IPS-15b (cell line): ENCODE data around the gene MRPL21.

Experiments
- H3K27me3 ChIP-seq: one replicate; pipeline ENCODE4 v1.6.1; 2013; ENCODE audit warnings: low read length; ENCODE audit not compliant: control insufficient read depth, insufficient read depth
- H3K36me3 ChIP-seq: one replicate; pipeline ENCODE4 v1.6.1; 2013; ENCODE audit warnings: low read length; ENCODE audit not compliant: control insufficient read depth, insufficient read depth
- H3K4me1 ChIP-seq: one replicate; pipeline ENCODE4 v1.6.1; 2013; ENCODE audit warnings: mild to moderate bottlenecking, low read length; ENCODE audit not compliant: control insufficient read depth, insufficient read depth
- H3K4me3 ChIP-seq: one replicate; pipeline ENCODE4 v1.5.1; 2013; ENCODE audit warnings: low read depth, low read length
- H3K9ac ChIP-seq: one replicate; pipeline ENCODE4 v1.6.1; 2013; ENCODE audit warnings: low read depth, mild to moderate bottlenecking, low read length
- H3K9me3 ChIP-seq: one replicate; pipeline ENCODE4 v1.6.1; 2013; ENCODE audit warnings: mild to moderate bottlenecking, low read length; ENCODE audit not compliant: control insufficient read depth, insufficient read depth

MRPL21 gene

DNA sequence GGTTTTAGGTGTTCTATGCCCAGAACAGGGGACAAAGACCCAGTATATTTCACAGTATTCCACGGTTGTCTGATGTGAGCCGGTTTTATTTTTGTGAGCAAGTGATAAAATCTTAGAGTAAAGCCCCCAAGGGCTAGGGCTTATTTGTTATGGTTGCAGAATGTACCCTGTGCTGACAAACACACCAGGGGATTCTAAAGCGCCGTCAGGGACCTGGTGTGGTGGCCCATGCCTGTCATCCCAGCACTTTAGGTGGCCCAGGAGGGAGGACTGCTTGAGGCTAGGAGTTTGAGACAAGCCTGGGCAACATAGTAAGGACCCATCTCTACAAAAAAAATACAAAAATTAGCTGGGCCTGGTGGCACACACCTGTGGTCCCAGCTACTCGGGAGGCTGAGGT, 22.8 kb downstream of the MRPL21 start:
- Histone ChIP-seq H3K36me3 (no peaks in the 10 kb centered on the region), H3K9ac (no peak overlapping the region), H3K27me3 (no peaks in the 10 kb centered on the region), H3K9me3 (no peaks in the 10 kb centered on the region), H3K4me3 (no peak overlapping the region), H3K4me1 (no peaks in the 10 kb centered on the region)

GRCh38 chr11:68878022-68878421, 25.6 kb downstream of the MRPL21 start:
- no peaks in the 10 kb centered on the region for H3K27me3 ChIP-seq
- H3K4me3 ChIP-seq = no peak overlapping the region
- no peaks in the 10 kb centered on the region for H3K4me1 ChIP-seq
- no peaks in the 10 kb centered on the region for H3K9me3 ChIP-seq
- no peak overlapping the region for H3K9ac ChIP-seq
- H3K36me3 ChIP-seq = no peaks in the 10 kb centered on the region

DNA sequence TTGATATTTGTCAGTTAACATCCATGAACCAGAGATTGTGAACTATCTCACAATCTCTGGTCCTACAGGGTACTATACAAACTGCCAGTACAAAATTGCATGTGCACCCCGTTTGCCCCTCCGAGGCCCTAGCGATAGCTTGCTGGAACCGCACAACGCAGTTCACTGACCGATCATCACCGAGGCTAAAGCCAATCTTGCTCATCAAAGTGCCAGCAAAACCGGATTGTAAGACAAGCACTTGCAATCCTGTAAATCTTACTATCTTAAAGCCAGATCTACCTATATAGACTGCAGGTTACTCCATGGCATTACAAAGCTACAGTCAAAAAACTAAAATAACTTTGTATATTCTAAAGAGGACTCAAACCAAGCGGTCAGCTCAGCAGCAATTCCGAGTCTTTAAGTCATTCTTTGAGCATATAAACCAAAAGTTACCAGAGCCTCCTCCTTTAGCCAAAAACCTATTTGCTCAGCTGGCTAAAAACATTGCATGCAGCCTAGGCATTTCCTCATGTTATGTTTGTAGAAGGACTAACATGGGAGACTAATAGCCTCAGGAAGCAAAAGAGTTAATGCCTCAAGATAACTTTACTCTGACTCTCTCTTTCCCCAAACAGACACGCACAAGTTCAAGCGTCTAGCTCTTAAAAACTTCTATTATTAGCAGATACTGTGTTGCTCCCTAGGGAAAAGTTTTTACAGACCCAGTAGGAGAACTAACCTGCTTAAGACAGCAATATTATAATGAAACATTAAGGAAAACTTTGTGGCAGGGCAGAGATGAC, 31.2 kb downstream of the MRPL21 start:
- Histone ChIP-seq H3K36me3 (no peaks in the 10 kb centered on the region), H3K4me1 (peaks cover 7% of the 10 kb centered on the region), H3K27me3 (no peaks in the 10 kb centered on the region), H3K4me3 (no peak overlapping the region), H3K9ac (no peak overlapping the region), H3K9me3 (no peaks in the 10 kb centered on the region)

- H3K9ac ChIP-seq = no peak overlapping the region
- H3K4me3 ChIP-seq = peak overlapping the region; percentile 27
- no peaks in the 10 kb centered on the region for H3K9me3 ChIP-seq
- H3K27me3 ChIP-seq = no peaks in the 10 kb centered on the region
- peaks cover 7% of the 10 kb centered on the region for H3K4me1 ChIP-seq
- no peaks in the 10 kb centered on the region for H3K36me3 ChIP-seq
These were observed 33.2 kb downstream of the MRPL21 start for GRCh38 chr11:68870470-68870869.

DNA sequence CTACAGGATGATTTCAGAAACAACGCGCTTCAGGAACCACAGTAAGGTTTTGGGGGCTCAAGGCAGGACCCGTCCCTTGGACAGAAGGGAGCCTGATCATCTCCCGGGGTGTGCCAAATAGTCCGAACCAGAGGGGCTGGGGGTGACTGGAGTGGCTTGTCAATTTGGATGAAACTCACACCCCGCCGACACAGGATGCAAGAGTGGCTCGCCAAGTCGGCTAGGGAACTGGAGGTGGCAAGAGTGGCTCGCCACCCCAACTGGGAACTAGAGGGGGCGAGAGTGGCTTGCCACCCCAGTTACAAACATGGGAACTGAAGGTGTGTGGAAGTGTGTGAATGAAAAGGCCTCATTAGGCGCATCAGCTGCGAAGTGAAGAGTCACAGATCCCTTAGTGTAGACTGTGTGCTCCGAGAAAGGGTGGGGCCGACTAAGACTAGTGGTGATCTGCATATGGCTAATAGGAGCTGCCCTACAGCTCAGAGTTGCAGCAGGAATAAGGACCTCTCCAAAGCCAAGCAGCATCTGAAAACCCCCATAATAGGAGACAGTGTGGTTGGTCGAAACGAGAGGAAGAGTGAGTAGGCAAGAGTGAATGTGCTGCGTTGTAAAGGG, 35.3 kb downstream of the MRPL21 start:
- no peak overlapping the region for H3K9ac ChIP-seq
- H3K27me3 ChIP-seq = no peaks in the 10 kb centered on the region
- no peak overlapping the region for H3K4me3 ChIP-seq
- no peaks in the 10 kb centered on the region for H3K36me3 ChIP-seq
- no peaks in the 10 kb centered on the region for H3K9me3 ChIP-seq
- H3K4me1 ChIP-seq = peaks cover 7% of the 10 kb centered on the region

DNA sequence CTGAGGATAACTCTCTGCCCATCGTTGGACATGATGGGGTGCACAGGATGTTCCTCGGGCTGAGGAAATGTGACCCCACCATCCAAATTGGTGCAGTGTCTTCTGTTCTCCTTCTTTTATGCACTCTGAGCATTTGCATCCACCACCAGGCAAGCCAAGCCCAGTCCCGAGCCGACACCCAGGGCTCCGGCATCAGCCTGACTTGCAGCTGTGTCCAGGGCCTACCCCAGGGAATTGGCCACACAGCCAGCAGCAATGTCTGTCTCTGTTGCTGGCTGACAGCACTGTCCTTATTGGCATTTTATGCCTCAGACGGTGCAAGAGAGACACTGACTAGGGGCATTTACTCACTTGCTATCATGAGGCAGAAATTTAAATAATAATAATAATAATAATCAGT, 36.6 kb downstream of the MRPL21 start:
- Histone ChIP-seq H3K9me3 (no peaks in the 10 kb centered on the region), H3K9ac (no peak overlapping the region)

DNA sequence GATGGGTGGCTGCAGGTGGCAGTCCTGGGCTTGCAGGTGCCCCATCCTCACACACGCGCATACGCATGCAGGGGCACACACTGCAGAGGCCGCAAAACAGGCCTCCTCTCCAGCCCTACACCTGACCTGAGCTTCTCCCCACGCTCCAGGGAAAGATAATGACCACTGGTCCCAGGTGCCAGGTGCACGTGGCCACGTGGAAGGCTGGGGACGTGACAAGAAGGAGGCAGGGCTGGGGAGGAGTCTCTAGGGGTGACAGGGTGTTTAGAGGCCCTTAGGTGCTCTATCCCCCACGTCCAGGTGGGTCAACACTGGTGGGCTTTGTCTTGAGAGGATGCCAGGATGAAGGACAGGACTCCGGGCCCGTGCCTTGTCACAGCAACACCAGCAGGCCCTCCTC, 38.4 kb downstream of the MRPL21 start:
- no peaks in the 10 kb centered on the region for H3K9me3 ChIP-seq
- H3K27me3 ChIP-seq = no peaks in the 10 kb centered on the region
- H3K4me3 ChIP-seq = no peak overlapping the region
- no peak overlapping the region for H3K9ac ChIP-seq
- H3K36me3 ChIP-seq = no peaks in the 10 kb centered on the region
- peaks cover 4% of the 10 kb centered on the region for H3K4me1 ChIP-seq

More for the DNA sequence above, 36.6 kb downstream of the MRPL21 start:
- H3K4me1 ChIP-seq = peaks cover 9% of the 10 kb centered on the region
- H3K36me3 ChIP-seq = no peaks in the 10 kb centered on the region
- no peak overlapping the region for H3K4me3 ChIP-seq
- no peaks in the 10 kb centered on the region for H3K27me3 ChIP-seq

GRCh38 chr11:68863553-68864265, 39.9 kb downstream of the MRPL21 start:
- peaks cover 2% of the 10 kb centered on the region for H3K4me1 ChIP-seq
- H3K4me3 ChIP-seq = no peak overlapping the region
- H3K27me3 ChIP-seq = no peaks in the 10 kb centered on the region
- no peaks in the 10 kb centered on the region for H3K9me3 ChIP-seq
- H3K36me3 ChIP-seq = no peaks in the 10 kb centered on the region
- no peak overlapping the region for H3K9ac ChIP-seq

DNA sequence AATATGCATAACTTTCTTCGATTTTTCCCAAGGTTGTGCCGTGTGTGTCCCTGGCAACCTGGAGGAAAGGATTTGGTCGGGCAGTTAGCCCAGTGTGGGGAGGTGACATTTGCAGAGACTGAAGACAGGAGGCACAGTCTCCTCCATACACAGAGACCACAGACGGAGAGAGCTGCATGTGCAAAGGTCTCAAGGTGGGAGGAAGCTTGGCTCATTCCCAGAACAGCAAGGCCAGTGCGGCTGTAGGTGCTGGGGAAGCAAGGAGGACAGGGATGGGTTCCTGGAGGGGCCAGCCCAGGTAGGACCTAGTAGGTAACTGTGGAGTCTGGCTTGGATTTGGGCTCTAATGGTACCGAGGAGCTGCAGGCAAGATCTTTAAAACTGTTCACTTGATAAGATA, 41.2 kb downstream of the MRPL21 start:
- H3K27me3 ChIP-seq = no peaks in the 10 kb centered on the region
- no peaks in the 10 kb centered on the region for H3K9me3 ChIP-seq
- H3K4me3 ChIP-seq = no peak overlapping the region
- peaks cover 2% of the 10 kb centered on the region for H3K4me1 ChIP-seq
- no peaks in the 10 kb centered on the region for H3K36me3 ChIP-seq
- no peak overlapping the region for H3K9ac ChIP-seq

DNA sequence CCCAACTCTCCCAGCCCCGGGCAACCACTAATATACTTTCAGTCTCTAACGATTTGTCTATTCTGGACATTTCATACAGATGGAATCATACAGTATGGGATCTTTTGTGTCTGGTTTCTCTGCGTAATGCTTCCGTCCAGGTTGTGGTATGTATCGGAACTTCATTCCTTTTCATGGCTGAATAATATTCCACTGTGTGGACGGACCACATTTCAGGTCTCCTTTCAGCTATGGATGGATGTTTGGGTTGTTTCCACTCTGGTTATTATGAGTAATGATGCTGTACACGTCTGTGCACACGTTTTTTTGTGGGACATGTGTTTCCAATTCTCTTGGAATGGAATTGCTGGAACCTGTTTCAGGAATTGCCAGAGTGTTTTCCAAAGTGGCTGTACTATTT, 44.5 kb downstream of the MRPL21 start:
- H3K27me3 ChIP-seq = peaks cover 2% of the 10 kb centered on the region
- H3K4me3 ChIP-seq = no peak overlapping the region
- no peak overlapping the region for H3K9ac ChIP-seq
- peaks cover 2% of the 10 kb centered on the region for H3K4me1 ChIP-seq
- H3K9me3 ChIP-seq = no peaks in the 10 kb centered on the region
- H3K36me3 ChIP-seq = no peaks in the 10 kb centered on the region

- peaks cover 3% of the 10 kb centered on the region for H3K4me1 ChIP-seq
- no peak overlapping the region for H3K4me3 ChIP-seq
- H3K9ac ChIP-seq = no peak overlapping the region
- H3K27me3 ChIP-seq = peaks cover 11% of the 10 kb centered on the region
- no peaks in the 10 kb centered on the region for H3K9me3 ChIP-seq
- H3K36me3 ChIP-seq = no peaks in the 10 kb centered on the region
These were observed 46.5 kb downstream of the MRPL21 start for GRCh38 chr11:68857037-68857586.
